ENCODE measurements around the gene SYT2.

Gene SYT2

GRCh38 chr1:202679406-202680177 lies 30.7 kb downstream of the SYT2 start:
- DNase-seq (ENCODE audit: low read depth) = no peak

- no peak for DNase-seq (ENCODE audit: low read depth)
Measured at GRCh38 chr1:202677433-202677832, 32.8 kb downstream of the SYT2 start.

- no peak for DNase-seq (ENCODE audit: low read depth)
Measured at GRCh38 chr1:202673531-202673930, 36.7 kb downstream of the SYT2 start.

GRCh38 chr1:202671399-202671798 lies 38.9 kb downstream of the SYT2 start:
- no peak for DNase-seq (ENCODE audit: low read depth)

- DNase-seq (ENCODE audit: low read depth) = no peak
Measured at GRCh38 chr1:202665417-202665816, 44.8 kb downstream of the SYT2 start.

- DNase-seq (ENCODE audit: low read depth) = no peak
Measured at GRCh38 chr1:202664083-202664482, 46.2 kb downstream of the SYT2 start.

GRCh38 chr1:202663131-202663530 lies 47.1 kb downstream of the SYT2 start:
- no peak for DNase-seq (ENCODE audit: low read depth)

- no peak for DNase-seq (ENCODE audit: low read depth)
Measured at GRCh38 chr1:202662081-202662480, 48.2 kb downstream of the SYT2 start.

GRCh38 chr1:202661136-202661845 lies 49.0 kb downstream of the SYT2 start:
- no peak for DNase-seq (ENCODE audit: low read depth)

- DNase-seq (ENCODE audit: low read depth) = no peak
Measured at GRCh38 chr1:202659974-202660373, 50.3 kb downstream of the SYT2 start.

GRCh38 chr1:202659541-202659940 lies 50.7 kb downstream of the SYT2 start:
- no peak for DNase-seq (ENCODE audit: low read depth)

GRCh38 chr1:202658769-202659168 lies 51.5 kb downstream of the SYT2 start:
- DNase-seq (ENCODE audit: low read depth) = no peak

- DNase-seq (ENCODE audit: low read depth) = no peak
Measured at GRCh38 chr1:202658251-202658759, 51.9 kb downstream of the SYT2 start.

GRCh38 chr1:202656951-202657646 lies 53.2 kb downstream of the SYT2 start:
- DNase-seq (ENCODE audit: low read depth) = no peak

- no peak for DNase-seq (ENCODE audit: low read depth)
Measured at GRCh38 chr1:202656057-202656456, 54.2 kb downstream of the SYT2 start.

- DNase-seq (ENCODE audit: low read depth) = no peak
Measured at GRCh38 chr1:202654079-202654478, 56.2 kb downstream of the SYT2 start.

- no peak for DNase-seq (ENCODE audit: low read depth)
Measured at GRCh38 chr1:202649553-202650392, 60.5 kb downstream of the SYT2 start.

- no peak for DNase-seq (ENCODE audit: low read depth)
Measured at GRCh38 chr1:202648605-202649226, 61.5 kb downstream of the SYT2 start.

- no peak for DNase-seq (ENCODE audit: low read depth)
Measured at GRCh38 chr1:202645097-202645476, 65.2 kb downstream of the SYT2 start.

- no peak for DNase-seq (ENCODE audit: low read depth)
Measured at GRCh38 chr1:202644219-202645096, 65.8 kb downstream of the SYT2 start.
